Activated CD8-positive, alpha-beta T cell treated with anti-CD3 and anti-CD28 coated beads for 36 hours (primary cell): ENCODE results near the gene NCOR2. TPM values are rescaled to one million over a fixed set of nuclear protein-coding genes. Genes with fewer than 3 reads are reported as not detected.
A peak's percentile ranks its signal among the peaks of the same experiment; 100 is the strongest.

Source experiments
- ATAC-seq: fragments of 200-7000 bp; cut with Tn5 transposase; one replicate; pipeline ENCODE4 v1.10.0; 2021; ENCODE audit warnings: mild to moderate bottlenecking, moderate library complexity
- CTCF ChIA-PET: fragments of 350-600 bp; sonication (Branson Sonifier 250); formaldehyde crosslinking; loops from one replicate; lab custom pipeline; 2021; ENCODE audit warnings: antibody characterized with exemption; lab: Charles Lee
- POLR2A ChIA-PET: fragments of 350-600 bp; sonication (Branson Sonifier 250); formaldehyde crosslinking; loops from one replicate; lab custom pipeline; 2021; ENCODE audit warnings: antibody characterized with exemption; lab: Charles Lee
- DNase-seq: peaks from one replicate; pipeline ENCODE4 v3.0.0-alpha.2; 2020
- H3K27ac Mint-ChIP-seq: one replicate; pipeline ENCODE4 v1.8.0; 2021; ENCODE audit warnings: mild to moderate bottlenecking, mixed read lengths
- H3K27me3 Mint-ChIP-seq: one replicate; pipeline ENCODE4 v1.8.0; 2021; ENCODE audit warnings: mixed read lengths
- H3K36me3 Mint-ChIP-seq: one replicate; pipeline ENCODE4 v1.8.0; 2021; ENCODE audit warnings: low read depth, mixed read lengths
- H3K4me1 Mint-ChIP-seq: one replicate; pipeline ENCODE4 v1.8.0; 2021; ENCODE audit warnings: low read depth, mixed read lengths
- H3K4me3 Mint-ChIP-seq: one replicate; pipeline ENCODE4 v1.8.0; 2021; ENCODE audit warnings: mild to moderate bottlenecking, moderate library complexity, mixed read lengths
- H3K9me3 Mint-ChIP-seq: one replicate; pipeline ENCODE4 v1.8.0; 2021; ENCODE audit warnings: mixed read lengths
- CTCF ChIP-seq: fragments of 200-600 bp; IDR thresholded peaks from one replicate; pipeline ENCODE4 v1.8.0; 2022; ENCODE audit warnings: antibody characterized with exemption, mild to moderate bottlenecking
- intact Hi-C: fragments of 100-400 bp; cut with micrococcal nuclease; formaldehyde crosslinking; loops from one replicate; pipeline ENCODE4 v1.10.0; 2022
- total RNA-seq, 2 experiments: library from RNA; stranded (reverse); gene quantifications; one replicate each; pipeline ENCODE4 v1.2.3, GENCODE V29; 2021

The NCOR2 gene
- total RNA-seq, 2 experiments from 2014 or later, result 105 to 110 TPM

- POLR2A ChIA-PET, result interaction anchor here (0.6 kb wide), 1 partner anchor 12 kb away, joined by 3 read pairs; no protein-coding TSS in a partner anchor
- H3K27me3 Mint-ChIP-seq, result no peaks in the 10 kb centered on the region
- CTCF ChIA-PET, result interaction anchor here (0.9 to 3.4 kb wide), 4 partner anchors 11 to 218 kb away, joined by 4 to 9 read pairs (median 8); no protein-coding TSS in a partner anchor
These were observed 13.5 kb downstream of the NCOR2 start for GRCh38 chr12:124553862-124554428.

GRCh38 chr12:124551268-124552144 lies 15.9 kb downstream of the NCOR2 start:
- Mint-ChIP-seq H3K27me3 (no peaks in the 10 kb centered on the region), H3K4me1 (peaks cover 78% of the 10 kb centered on the region), H3K36me3 (peaks cover 6% of the 10 kb centered on the region), H3K9me3 (no peaks in the 10 kb centered on the region), H3K4me3 (no peak overlapping the region), H3K27ac (no peak overlapping the region)
- TF ChIP-seq CTCF, result no peak
- no peak for ATAC-seq
- POLR2A ChIA-PET, result interaction anchor here (0.8 to 2.7 kb wide), 2 partner anchors 14 to 15 kb away, joined by 3 to 11 read pairs; partner anchors contain the start of gene NCOR2
- peak; percentile 20 for DNase-seq
- CTCF ChIA-PET, result interaction anchor here (2.0 to 3.4 kb wide), 2 partner anchors 214 to 215 kb away, joined by 8 to 11 read pairs; no protein-coding TSS in a partner anchor
- intact Hi-C loops, result loop anchor here (10.0 kb wide), 1 partner anchor 213 kb away; no protein-coding TSS in a partner anchor

More at GRCh38 chr12:124553862-124554428, 13.5 kb downstream of the NCOR2 start:
- Mint-ChIP-seq H3K9me3 (no peaks in the 10 kb centered on the region), H3K27ac (no peak overlapping the region), H3K36me3 (no peaks in the 10 kb centered on the region), H3K4me1 (peaks cover 65% of the 10 kb centered on the region), H3K4me3 (no peak overlapping the region)
- intact Hi-C loops, result loop anchor here (10.0 kb wide), 1 partner anchor 211 kb away; no protein-coding TSS in a partner anchor
- DNase-seq (peak; percentile 27), ATAC-seq (no peak)
- TF ChIP-seq CTCF, result no peak

- ChIA-PET POLR2A (interaction anchor here (0.8 to 2.7 kb wide), 2 partner anchors 13 to 17 kb away, joined by 3 to 11 read pairs; partner anchors contain the start of gene NCOR2), CTCF (interaction anchor here (0.8 to 2.0 kb wide), 2 partner anchors 212 to 215 kb away, joined by 4 to 11 read pairs; no protein-coding TSS in a partner anchor)
- DNase-seq (no peak), ATAC-seq (no peak)
- peaks cover 6% of the 10 kb centered on the region for H3K36me3 Mint-ChIP-seq
- TF ChIP-seq CTCF, result no peak
- no peaks in the 10 kb centered on the region for H3K9me3 Mint-ChIP-seq
- H3K4me1 Mint-ChIP-seq, result peaks cover 84% of the 10 kb centered on the region
- no peak overlapping the region for H3K27ac Mint-ChIP-seq
- no peak overlapping the region for H3K4me3 Mint-ChIP-seq
- intact Hi-C loops, result loop anchor here (10.0 kb wide), 1 partner anchor 214 kb away; no protein-coding TSS in a partner anchor
- no peaks in the 10 kb centered on the region for H3K27me3 Mint-ChIP-seq
These were observed 17.0 kb downstream of the NCOR2 start for GRCh38 chr12:124550123-124551089.

- intact Hi-C loops, result loop anchor here (10.0 kb wide), 2 partner anchors 95 to 215 kb away; no protein-coding TSS in a partner anchor
- peaks cover 84% of the 10 kb centered on the region for H3K4me1 Mint-ChIP-seq
- H3K27ac Mint-ChIP-seq, result no peak overlapping the region
These were observed 17.8 kb downstream of the NCOR2 start for GRCh38 chr12:124549629-124550028.

More at GRCh38 chr12:124549629-124550028, 17.8 kb downstream of the NCOR2 start:
- TF ChIP-seq CTCF, result no peak
- DNase-seq (no peak), ATAC-seq (no peak)
- Mint-ChIP-seq H3K27me3 (no peaks in the 10 kb centered on the region), H3K4me3 (no peak overlapping the region), H3K36me3 (peaks cover 6% of the 10 kb centered on the region), H3K9me3 (no peaks in the 10 kb centered on the region)
- ChIA-PET CTCF (interaction anchor here (2.0 kb wide), 1 partner anchor 216 kb away, joined by 11 read pairs; no protein-coding TSS in a partner anchor), POLR2A (no interaction called here)
